ENCODE measurements around the gene SMAD6. TPM values are rescaled to one million over a fixed set of nuclear protein-coding genes. Genes with fewer than 3 reads are reported as not detected.

Gene SMAD6
- total RNA-seq: 55.4 and 73.9 TPM in 2 replicates

GRCh38 chr15:66702035-66702786 is at the start of gene SMAD6:
SMAD6 (plus strand) TSS chr15:66702236; CDS start chr15:66703259, 1,023 bp downstream.

Other genes with a start within 250 kb of the SMAD6 start
- 28.0 and 34.7 TPM in 2 replicates for gene SNAPC5, start 204.5 kb upstream of the SMAD6 start, total RNA-seq
- gene RPL4, start 197.4 kb upstream of the SMAD6 start, total RNA-seq: 1,310 and 1,702 TPM in 2 replicates
- 20.0 and 23.4 TPM in 2 replicates for gene ZWILCH, start 196.9 kb upstream of the SMAD6 start, total RNA-seq
- under 0.01 and 0.06 TPM in 2 replicates for gene LCTL, start 136.2 kb upstream of the SMAD6 start, total RNA-seq

All from aortic smooth muscle cell (primary cell).